Mesendoderm (in vitro differentiated cells): ENCODE measurements around the gene LIG1.

Source experiments
- DNase-seq: peaks from one replicate; pipeline ENCODE4 v3.0.0; 2013
- H2AK5ac ChIP-seq: 2 replicates; pipeline ENCODE4 v1.6.1; 2013; ENCODE audit warnings: low read length, inconsistent platforms
- H2BK120ac ChIP-seq: 2 replicates; pipeline ENCODE4 v1.6.1; 2013; ENCODE audit warnings: low read depth, mild to moderate bottlenecking, low read length, moderate library complexity, mixed read lengths
- H2BK15ac ChIP-seq: replicated peaks from 2 replicates; pipeline ENCODE4 v1.6.1; 2013; ENCODE audit warnings: low read depth, mild to moderate bottlenecking, moderate library complexity
- H2BK5ac ChIP-seq: 2 replicates; pipeline ENCODE4 v1.6.1; 2013; ENCODE audit warnings: low read length, inconsistent platforms
- H3K18ac ChIP-seq: 2 replicates; pipeline ENCODE4 v1.6.1; 2013; ENCODE audit warnings: mild to moderate bottlenecking, low read length, mixed read lengths
- H3K23ac ChIP-seq: one replicate; pipeline ENCODE4 v1.6.1; 2013; ENCODE audit warnings: low read length
- H3K27ac ChIP-seq: 2 replicates; pipeline ENCODE4 v1.5.1; 2013; ENCODE audit warnings: low read depth, mild to moderate bottlenecking, inconsistent platforms, low read length, moderate library complexity
- H3K27me3 ChIP-seq: 2 replicates; pipeline ENCODE4 v1.6.1; 2013; ENCODE audit warnings: low read length, control low read depth, mild to moderate bottlenecking, inconsistent platforms; ENCODE audit not compliant: insufficient read depth, poor library complexity
- H3K36me3 ChIP-seq: 2 replicates; pipeline ENCODE4 v1.6.1; 2013; ENCODE audit warnings: low read length, inconsistent platforms; ENCODE audit not compliant: control insufficient read depth, insufficient read depth
- H3K4ac ChIP-seq: one replicate; pipeline ENCODE4 v1.6.1; 2013; ENCODE audit warnings: low read depth, mild to moderate bottlenecking, low read length, moderate library complexity
- H3K4me1 ChIP-seq: 2 replicates; pipeline ENCODE4 v1.6.1; 2013; ENCODE audit warnings: low read depth, low read length, inconsistent platforms; ENCODE audit not compliant: control insufficient read depth
- H3K4me2 ChIP-seq: 2 replicates; pipeline ENCODE4 v1.6.1; 2013; ENCODE audit warnings: low read length
- H3K4me3 ChIP-seq: 2 replicates; pipeline ENCODE4 v1.5.1; 2013; ENCODE audit warnings: mild to moderate bottlenecking, low read length
- H3K56ac ChIP-seq: one replicate; pipeline ENCODE4 v1.6.1; 2013; ENCODE audit warnings: low read length
- H3K79me1 ChIP-seq: 2 replicates; pipeline ENCODE4 v1.6.1; 2013; ENCODE audit warnings: low read length, inconsistent platforms
- H3K79me2 ChIP-seq: 2 replicates; pipeline ENCODE4 v1.6.1; 2013; ENCODE audit warnings: mild to moderate bottlenecking, low read length; ENCODE audit not compliant: control insufficient read depth, insufficient read depth
- H3K9ac ChIP-seq: 2 replicates; pipeline ENCODE4 v1.6.1; 2013; ENCODE audit warnings: low read length, inconsistent platforms
- H4K5ac ChIP-seq: one replicate; pipeline ENCODE4 v1.6.1; 2013; ENCODE audit warnings: low read length
- H4K8ac ChIP-seq: one replicate; pipeline ENCODE4 v1.6.1; 2013; ENCODE audit warnings: low read depth, mild to moderate bottlenecking, control low read depth, low read length, moderate library complexity
- WGBS: extraction: QIAGEN DNeasy Blood & Tissue Kit; methylation state at CpG from one replicate; pipeline ENCODE4 v1.1.7; 2013; ENCODE audit warnings: low lambda C conversion rate, missing lambda C conversion rate; ENCODE audit not compliant: insufficient coverage; ENCODE audit errors: extremely low coverage; 5-methylcytosine and 5-hydroxymethylcytosine counted together

The LIG1 gene

DNA sequence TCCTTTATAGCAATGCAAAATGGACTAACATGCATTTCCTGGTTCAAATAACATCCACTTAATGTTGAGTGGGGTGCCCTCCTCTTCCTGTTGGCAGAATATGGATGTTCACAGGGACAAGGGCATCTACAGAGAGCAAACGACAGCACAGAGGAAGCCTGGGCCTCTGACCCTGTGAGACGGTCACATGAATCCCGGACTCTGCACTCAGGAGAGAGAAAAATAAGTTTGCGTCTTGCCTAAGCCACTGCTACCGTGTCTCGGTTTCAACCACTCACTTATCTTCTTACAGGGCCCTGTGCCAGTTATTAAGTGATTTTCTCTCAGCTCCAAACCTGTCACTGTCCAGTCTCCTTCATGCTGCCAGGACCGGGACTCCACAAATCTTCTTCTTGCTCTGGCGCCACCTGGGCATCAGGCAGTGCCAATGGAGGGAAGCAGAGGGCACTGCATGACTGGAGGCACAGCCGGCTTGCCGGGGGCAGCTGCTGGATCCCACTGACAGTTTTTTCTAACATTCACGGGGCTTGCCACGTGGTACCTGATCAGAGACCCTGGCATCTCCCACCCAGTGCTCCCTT is 11.8 kb downstream of the LIG1 start:
- Histone ChIP-seq H3K4ac (no peak overlapping the region), H4K8ac (no peak overlapping the region), H3K23ac (no peak overlapping the region), H3K79me2 (no peaks in the 10 kb centered on the region), H2BK120ac (no peak overlapping the region), H3K9ac (no peak overlapping the region), H2AK5ac (no peak overlapping the region), H3K4me3 (no peak overlapping the region), H3K79me1 (no peaks in the 10 kb centered on the region), H3K4me2 (no peak overlapping the region), H4K5ac (no peak overlapping the region), H3K18ac (no peak overlapping the region), H2BK5ac (no peak overlapping the region), H3K36me3 (peaks cover 7% of the 10 kb centered on the region), H2BK15ac (no peak overlapping the region), H3K56ac (no peak overlapping the region), H3K27ac (no peak overlapping the region), H3K27me3 (no peaks in the 10 kb centered on the region), H3K4me1 (no peaks in the 10 kb centered on the region)
- no peak for DNase-seq
- WGBS = no CpG with 5 or more reads among the region's 12 CpGs

DNA sequence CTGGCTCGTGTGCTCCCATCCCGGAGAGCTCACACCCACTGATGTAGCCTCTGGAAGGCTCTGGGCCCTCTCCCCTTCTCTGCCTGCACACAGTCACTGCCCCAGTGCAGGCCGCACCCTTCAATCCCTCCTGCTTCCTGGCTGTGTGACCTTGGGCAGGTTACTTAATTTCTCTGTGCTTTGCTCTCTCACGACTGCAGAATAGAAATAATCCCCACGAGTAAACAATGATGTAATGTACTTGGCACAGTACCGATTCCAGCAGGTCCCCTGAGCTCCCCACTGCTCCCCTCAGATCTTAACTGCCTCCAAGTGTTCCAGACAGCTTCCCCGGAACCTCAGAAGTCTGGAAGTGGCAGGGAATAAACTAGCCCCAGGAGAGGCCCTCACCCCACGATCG is 16.1 kb downstream of the LIG1 start:
- Histone ChIP-seq H2BK15ac (no peak overlapping the region), H3K9ac (no peak overlapping the region), H3K27me3 (no peaks in the 10 kb centered on the region), H3K79me1 (no peaks in the 10 kb centered on the region), H3K23ac (no peak overlapping the region), H4K5ac (no peak overlapping the region), H3K56ac (no peak overlapping the region), H4K8ac (no peak overlapping the region), H3K18ac (no peak overlapping the region), H2AK5ac (no peak overlapping the region), H3K4me2 (no peak overlapping the region), H2BK120ac (no peak overlapping the region), H3K79me2 (no peaks in the 10 kb centered on the region), H3K36me3 (peaks cover 9% of the 10 kb centered on the region), H2BK5ac (no peak overlapping the region), H3K4me3 (no peak overlapping the region), H3K27ac (no peak overlapping the region), H3K4me1 (no peaks in the 10 kb centered on the region), H3K4ac (no peak overlapping the region)
- peak; percentile 3 for DNase-seq
- WGBS = no CpG with 5 or more reads among the region's 9 CpGs

DNA sequence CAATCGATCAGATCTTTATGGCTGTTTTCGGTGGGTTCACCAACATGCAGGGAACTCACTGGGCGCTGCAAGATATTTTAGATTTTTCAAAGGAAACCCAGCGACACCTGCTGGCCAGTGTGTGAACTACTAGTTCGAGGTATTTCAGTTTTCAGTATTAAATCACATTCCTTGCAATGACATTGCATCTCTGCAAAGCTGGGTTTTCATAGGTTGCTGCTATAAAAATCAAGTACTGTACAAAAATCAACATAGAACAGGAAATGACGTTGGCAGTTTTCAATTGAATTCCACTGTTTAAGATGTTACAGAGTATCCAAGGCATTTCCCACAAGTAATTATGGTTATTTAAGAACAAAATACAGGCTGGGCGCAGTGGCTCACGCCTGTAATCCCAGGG is 17.6 kb downstream of the LIG1 start:
- Histone ChIP-seq H3K27me3 (no peaks in the 10 kb centered on the region), H3K23ac (no peak overlapping the region), H3K18ac (no peak overlapping the region), H2BK5ac (no peak overlapping the region), H3K56ac (no peak overlapping the region), H3K36me3 (peaks cover 7% of the 10 kb centered on the region), H3K4ac (no peak overlapping the region), H3K9ac (no peak overlapping the region), H4K5ac (no peak overlapping the region), H3K4me2 (no peak overlapping the region), H3K4me3 (no peak overlapping the region), H2BK120ac (no peak overlapping the region), H3K4me1 (no peaks in the 10 kb centered on the region), H3K27ac (no peak overlapping the region), H2BK15ac (no peak overlapping the region), H4K8ac (no peak overlapping the region), H3K79me2 (no peaks in the 10 kb centered on the region), H3K79me1 (no peaks in the 10 kb centered on the region), H2AK5ac (no peak overlapping the region)
- WGBS = no CpG with 5 or more reads among the region's 8 CpGs
- peak; percentile 57 for DNase-seq

DNA sequence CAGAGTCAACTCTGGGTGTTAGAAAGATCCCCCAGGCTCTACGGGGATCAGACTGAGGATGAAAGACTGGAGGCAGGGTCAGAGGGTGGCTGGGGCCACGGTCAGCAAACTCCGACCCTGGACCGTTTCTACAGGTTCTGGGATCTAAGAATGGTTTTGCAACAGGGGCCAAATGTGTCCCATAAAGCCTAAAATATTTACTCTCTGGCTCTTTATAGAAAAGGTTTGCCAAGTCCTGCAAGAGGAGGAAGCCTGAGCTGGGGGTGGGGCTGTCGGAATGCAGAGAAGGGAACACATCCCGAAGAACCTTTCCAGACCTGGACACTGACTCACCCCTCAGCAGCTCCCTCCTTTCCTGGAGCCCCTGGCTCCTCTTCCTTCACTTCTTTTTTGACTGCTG is 20.7 kb downstream of the LIG1 start:
- Histone ChIP-seq H3K27ac (no peak overlapping the region), H3K27me3 (no peaks in the 10 kb centered on the region), H3K36me3 (peaks cover 8% of the 10 kb centered on the region), H2BK15ac (no peak overlapping the region), H3K9ac (no peak overlapping the region), H3K18ac (no peak overlapping the region), H2BK120ac (no peak overlapping the region), H4K5ac (no peak overlapping the region), H2BK5ac (no peak overlapping the region), H4K8ac (no peak overlapping the region), H2AK5ac (no peak overlapping the region), H3K23ac (no peak overlapping the region), H3K4me3 (no peak overlapping the region), H3K79me2 (no peaks in the 10 kb centered on the region), H3K4ac (no peak overlapping the region), H3K4me1 (no peaks in the 10 kb centered on the region), H3K79me1 (no peaks in the 10 kb centered on the region), H3K4me2 (no peak overlapping the region), H3K56ac (no peak overlapping the region)
- no CpG with 5 or more reads among the region's 6 CpGs for WGBS
- no peak for DNase-seq

DNA sequence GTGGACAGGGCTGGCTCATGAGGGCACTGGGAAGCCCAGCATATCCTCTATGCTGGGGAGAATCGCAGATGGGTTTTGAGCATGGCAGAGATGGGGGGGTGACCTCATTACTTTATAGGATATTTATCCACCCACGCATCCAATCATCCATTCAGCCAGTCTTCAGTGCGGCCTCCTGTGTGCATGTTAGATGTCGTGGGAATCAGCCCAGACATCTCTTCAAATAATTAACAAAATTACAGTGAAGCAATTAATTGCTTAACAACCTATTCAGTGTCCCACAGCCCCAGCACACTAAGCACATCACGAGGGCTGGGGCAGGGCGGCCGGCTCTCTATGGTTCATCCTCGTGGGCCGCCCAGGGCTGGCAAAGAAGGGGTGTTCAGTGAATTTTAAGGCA is 21.6 kb downstream of the LIG1 start:
- Histone ChIP-seq H3K4me2 (no peak overlapping the region), H3K79me1 (no peaks in the 10 kb centered on the region), H3K4me3 (no peak overlapping the region), H3K36me3 (peaks cover 6% of the 10 kb centered on the region), H3K56ac (no peak overlapping the region), H2BK5ac (no peak overlapping the region), H3K9ac (no peak overlapping the region), H3K27ac (no peak overlapping the region), H3K23ac (no peak overlapping the region), H3K4ac (no peak overlapping the region), H4K5ac (no peak overlapping the region), H2BK15ac (no peak overlapping the region), H3K4me1 (no peaks in the 10 kb centered on the region), H3K79me2 (no peaks in the 10 kb centered on the region), H2AK5ac (no peak overlapping the region), H3K18ac (no peak overlapping the region), H4K8ac (no peak overlapping the region), H2BK120ac (no peak overlapping the region), H3K27me3 (no peaks in the 10 kb centered on the region)
- no peak for DNase-seq
- no CpG with 5 or more reads among the region's 9 CpGs for WGBS

DNA sequence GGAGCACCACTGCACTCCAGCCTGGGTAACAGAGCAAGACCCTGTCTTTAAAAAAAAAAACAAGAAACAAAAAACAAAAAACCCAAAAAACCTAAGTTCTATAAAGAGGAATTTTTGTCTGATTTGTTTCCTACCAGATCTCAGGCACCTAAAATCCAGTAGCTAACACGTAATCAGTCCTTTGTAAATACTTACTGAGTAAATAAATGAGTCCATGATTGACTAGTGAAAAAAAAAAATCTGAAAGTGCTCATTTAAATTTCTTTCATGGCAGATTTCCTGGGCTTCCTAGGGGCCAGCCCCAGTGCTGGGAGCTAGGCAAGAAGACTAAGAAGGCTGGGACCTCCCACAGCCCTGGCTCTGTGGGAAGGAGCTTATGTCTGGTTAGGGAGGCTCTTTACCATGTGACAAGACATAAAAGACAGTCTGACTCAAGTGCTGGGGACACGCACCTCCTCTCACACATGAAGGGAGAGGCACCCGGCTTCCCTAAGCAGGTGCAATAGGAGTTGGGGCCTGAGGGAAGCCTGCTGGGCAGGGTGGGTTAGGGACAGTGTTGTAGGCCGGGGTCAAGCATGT is 22.5 kb downstream of the LIG1 start:
- Histone ChIP-seq H3K27ac (no peak overlapping the region), H3K9ac (no peak overlapping the region), H2BK5ac (no peak overlapping the region), H3K27me3 (no peaks in the 10 kb centered on the region), H3K4me3 (no peak overlapping the region), H3K18ac (no peak overlapping the region), H3K79me2 (no peaks in the 10 kb centered on the region), H4K8ac (no peak overlapping the region), H2BK120ac (no peak overlapping the region), H3K23ac (no peak overlapping the region), H3K36me3 (peaks cover 9% of the 10 kb centered on the region), H3K56ac (no peak overlapping the region), H4K5ac (no peak overlapping the region), H3K4me1 (no peaks in the 10 kb centered on the region), H3K79me1 (no peaks in the 10 kb centered on the region), H2AK5ac (no peak overlapping the region), H3K4me2 (no peak overlapping the region), H2BK15ac (no peak overlapping the region), H3K4ac (no peak overlapping the region)
- WGBS = no CpG with 5 or more reads among the region's 4 CpGs
- DNase-seq = no peak
